Keratinocyte (primary cell): ENCODE results near the gene CTRB2. TPM values are rescaled to one million over a fixed set of nuclear protein-coding genes. Genes with fewer than 3 reads are reported as not detected.

Source experiments
- DNase-seq: peaks from one replicate; pipeline ENCODE4 v3.0.0-alpha.2; 2011; ENCODE audit warnings: low read depth, missing footprints, low spot score
- FAIRE-seq: peaks from 2 replicates; lab custom pipeline; 2011; peaks lifted over from hg19 to GRCh38; lab: Jason Lieb, UNC
- H2AFZ ChIP-seq: 2 replicates; pipeline ENCODE4 v1.6.0; 2012; ENCODE audit warnings: low read length, control low read depth, inconsistent platforms; ENCODE audit not compliant: control insufficient read depth
- H3K27ac ChIP-seq: 2 replicates; pipeline ENCODE4 v1.5.1; 2011; ENCODE audit warnings: low read length; ENCODE audit not compliant: control insufficient read depth, insufficient read depth
- H3K27me3 ChIP-seq: 3 replicates; pipeline ENCODE4 v1.6.0; 2011; ENCODE audit warnings: low read length; ENCODE audit not compliant: control insufficient read depth, insufficient read depth; ENCODE audit errors: extremely low read depth
- H3K36me3 ChIP-seq, 2 experiments: 2 replicates in 1 of 2; 3 replicates in 1 of 2; pipeline ENCODE4 v1.5.1; 2011; ENCODE audit warnings: low read length in 2 of 2, mild to moderate bottlenecking in 1 of 2; ENCODE audit not compliant: control insufficient read depth in 2 of 2, insufficient read depth in 2 of 2; ENCODE audit errors: extremely low read depth in 1 of 2
- H3K4me1 ChIP-seq: 3 replicates; pipeline ENCODE4 v1.5.1; 2011; ENCODE audit warnings: low read length; ENCODE audit not compliant: control insufficient read depth, insufficient read depth; ENCODE audit errors: extremely low read depth
- H3K4me2 ChIP-seq: 3 replicates; pipeline ENCODE4 v1.6.0; 2011; ENCODE audit warnings: low read depth, low read length; ENCODE audit not compliant: control insufficient read depth, insufficient read depth; ENCODE audit errors: extremely low read depth
- H3K4me3 ChIP-seq, 3 experiments: fragments of 200-600 bp in 1 of 3; sonication (generic) in 1 of 3; 2 replicates in 2 of 3; 3 replicates in 1 of 3; pipeline ENCODE4 v1.5.1; 2011 to 2016; ENCODE audit warnings: low read length in 3 of 3, mild to moderate bottlenecking in 3 of 3, control low read depth in 2 of 3, inconsistent platforms in 1 of 3, low read depth in 1 of 3, mixed read lengths in 1 of 3, mixed run types in 1 of 3, moderate library complexity in 1 of 3; ENCODE audit not compliant: control insufficient read depth in 2 of 3, insufficient read depth in 2 of 3; ENCODE audit errors: extremely low read depth in 1 of 3
- H3K79me2 ChIP-seq: 2 replicates; pipeline ENCODE4 v1.6.0; 2012; ENCODE audit warnings: low read length; ENCODE audit not compliant: control insufficient read depth, insufficient read depth
- H3K9ac ChIP-seq: 3 replicates; pipeline ENCODE4 v1.6.0; 2011; ENCODE audit warnings: low read length; ENCODE audit not compliant: control insufficient read depth, insufficient read depth; ENCODE audit errors: extremely low read depth
- H3K9me1 ChIP-seq: 3 replicates; pipeline ENCODE4 v1.6.0; 2011; ENCODE audit warnings: low read length; ENCODE audit not compliant: control insufficient read depth, insufficient read depth; ENCODE audit errors: extremely low read depth
- H3K9me3 ChIP-seq: 2 replicates; pipeline ENCODE4 v1.5.1; 2012; ENCODE audit warnings: low read depth, low read length; ENCODE audit not compliant: control insufficient read depth
- H4K20me1 ChIP-seq: 3 replicates; pipeline ENCODE4 v1.6.0; 2011; ENCODE audit warnings: low read length; ENCODE audit not compliant: control insufficient read depth, insufficient read depth; ENCODE audit errors: extremely low read depth
- CTCF ChIP-seq, 3 experiments: IDR thresholded peaks in 1 of 3; conservative IDR thresholded peaks in 1 of 3; optimal IDR thresholded peaks in 1 of 3; 2 replicates in 2 of 3; 3 replicates in 1 of 3; pipeline versions ENCODE3 to v1.5.1; 2011; ENCODE audit warnings: low read length in 3 of 3, mild to moderate bottlenecking in 3 of 3, moderate library complexity in 2 of 3, control low read depth in 1 of 3, inconsistent platforms in 1 of 3; ENCODE audit not compliant: insufficient read depth in 2 of 3; ENCODE audit errors: extremely low read depth in 1 of 3
- EZH2 ChIP-seq: IDR thresholded peaks from one replicate; pipeline ENCODE4 v1.6.1; 2012; ENCODE audit warnings: inconsistent platforms, mild to moderate bottlenecking, low read length, moderate library complexity
- dilution Hi-C: fragments of 300-500 bp; cut with MboI; formaldehyde crosslinking; loops from one replicate; pipeline ENCODE4 v1.7.0; 2020; ENCODE audit warnings: low sequenced_read_pairs; ENCODE audit not compliant: extremely low pct_ligation_motif_present
- polyA plus RNA-seq, 5 experiments: library from polyadenylated mRNA; depleted of rRNA in 3 of 5; stranded (reverse) in 3 of 5; stranded (forward) in 1 of 5; unstranded in 1 of 5; fragments of >200 nt; gene quantifications; 1 replicate in 1 of 5; 2 replicates in 3 of 5; 3 replicates in 1 of 5; pipeline versions ENCODE4 v1.2.1 to v1.2.3, GENCODE V29; 2011 to 2012; ENCODE audit warnings: missing spikeins in 2 of 5, low read depth in 1 of 5, low replicate concordance in 1 of 5

Gene CTRB2
- polyA plus RNA-seq, 1 donor (not counting 4 experiments of a cell fraction or from before 2014, with no cell fraction given), result not detected

- H3K79me2 ChIP-seq, result peaks cover 96% of the 10 kb centered on the region
- no peak overlapping the region for H3K9ac ChIP-seq
- peaks cover 64% of the 10 kb centered on the region for H3K4me1 ChIP-seq
- dilution Hi-C loops, result loop anchor here (25.0 kb wide), 1 partner anchor 141 kb away; no protein-coding TSS in a partner anchor
- H3K9me3 ChIP-seq, result no peaks in the 10 kb centered on the region
- no peak for FAIRE-seq
- H3K27ac ChIP-seq, result no peak overlapping the region
- H4K20me1 ChIP-seq, result peaks cover 17% of the 10 kb centered on the region
- no peak for DNase-seq
- H3K4me2 ChIP-seq, result no peak overlapping the region
- H3K9me1 ChIP-seq, result peaks cover 2% of the 10 kb centered on the region
- H3K4me3 ChIP-seq, result no peak overlapping the region
- H2AFZ ChIP-seq, result no peak overlapping the region
- no peak for TF ChIP-seq EZH2
- no peak for TF ChIP-seq CTCF (optimal IDR thresholded peaks at IDR 0.05 in 1 of 3, IDR thresholded peaks at IDR 0.05 in 1 of 3, conservative IDR thresholded peaks at IDR 0.05 in 1 of 3; ENCODE audit: extremely low read depth in 1 of 3, insufficient read depth in 2 of 3, low read length in 3 of 3)
- peaks cover 16 to 40% of the 10 kb centered on the region in 2 experiments for H3K36me3 ChIP-seq
- no peaks in the 10 kb centered on the region for H3K27me3 ChIP-seq
These were observed 39.7 kb upstream of the CTRB2 start for GRCh38 chr16:75246504-75247205.

- TF ChIP-seq CTCF (optimal IDR thresholded peaks at IDR 0.05 in 1 of 3, IDR thresholded peaks at IDR 0.05 in 1 of 3, conservative IDR thresholded peaks at IDR 0.05 in 1 of 3; ENCODE audit: extremely low read depth in 1 of 3, insufficient read depth in 2 of 3, low read length in 3 of 3) (no peak), EZH2 (no peak)
- Histone ChIP-seq H3K36me3 (peaks cover 25 to 52% of the 10 kb centered on the region in 2 experiments), H4K20me1 (peaks cover 22% of the 10 kb centered on the region), H3K9ac (peak overlapping the region; percentile 72), H2AFZ (no peak overlapping the region), H3K27me3 (no peaks in the 10 kb centered on the region), H3K4me2 (peak overlapping the region; percentile 60), H3K79me2 (peaks cover 100% of the 10 kb centered on the region), H3K4me1 (peaks cover 63% of the 10 kb centered on the region), H3K4me3 (peak overlapping the region in 1 of 3 experiments; percentile 7), H3K9me3 (no peaks in the 10 kb centered on the region), H3K9me1 (peaks cover 2% of the 10 kb centered on the region), H3K27ac (peak overlapping the region; percentile 82)
- dilution Hi-C loops, result loop anchor here (25.0 kb wide), 1 partner anchor 142 kb away; no protein-coding TSS in a partner anchor
- no peak for FAIRE-seq
- no peak for DNase-seq
These were observed 38.1 kb upstream of the CTRB2 start for GRCh38 chr16:75244844-75245758.
